ENCODE measurements around the gene DCLK1. TPM values are rescaled to one million over a fixed set of nuclear protein-coding genes. Genes with fewer than 3 reads are reported as not detected.
A peak's percentile ranks its signal among the peaks of the same experiment; 100 is the strongest.
"Not testable (repeated sequence)": the region's sequence is repeated elsewhere in the genome, so short reads cannot be mapped to it uniquely, and the experiment has no call there.

DCLK1 gene
- total RNA-seq, 4 donors from 2014 or later = 0.72 to 9.1 (median 4.9) TPM

- WGBS, 2 donors = 51 to 52% methylated on average over 2 of the region's 2 CpGs
- Histone ChIP-seq H3K4me3 (no peak overlapping the region), H3K27me3 (no peaks in the 10 kb centered on the region), H3K4me1 (no peaks in the 10 kb centered on the region), H3K9me3 (no peaks in the 10 kb centered on the region), H3K36me3 (no peaks in the 10 kb centered on the region), H3K27ac (no peak overlapping the region)
- TF ChIP-seq POLR2A (IDR thresholded peaks at IDR 0.05) = no peak
- no peak for TF ChIP-seq CTCF (IDR thresholded peaks at IDR 0.05)
- intact Hi-C loops (cut with DNase I) = no loop called here
- DNase-seq = no peak
Observed at GRCh38 chr13:36082396-36082795, 48.8 kb downstream of the DCLK1 start.

- no peak overlapping the region for H3K4me3 ChIP-seq
- intact Hi-C loops (cut with DNase I) = no loop called here
- no peaks in the 10 kb centered on the region for H3K4me1 ChIP-seq
- H3K9me3 ChIP-seq = no peaks in the 10 kb centered on the region
- H3K27me3 ChIP-seq = no peaks in the 10 kb centered on the region
- no peak overlapping the region for H3K27ac ChIP-seq
- DNase-seq = no peak
- TF ChIP-seq POLR2A (IDR thresholded peaks at IDR 0.05) = no peak
- no peak for TF ChIP-seq CTCF (IDR thresholded peaks at IDR 0.05)
- no peaks in the 10 kb centered on the region for H3K36me3 ChIP-seq
Observed at GRCh38 chr13:36076211-36076610, 55.0 kb downstream of the DCLK1 start.

GRCh38 chr13:36074659-36075058 lies 56.5 kb downstream of the DCLK1 start:
- intact Hi-C loops (cut with DNase I) = no loop called here
- Histone ChIP-seq H3K36me3 (no peaks in the 10 kb centered on the region), H3K4me3 (no peak overlapping the region), H3K27ac (no peak overlapping the region), H3K27me3 (no peaks in the 10 kb centered on the region), H3K9me3 (no peaks in the 10 kb centered on the region), H3K4me1 (no peaks in the 10 kb centered on the region)
- TF ChIP-seq POLR2A (IDR thresholded peaks at IDR 0.05) = no peak
- no peak for TF ChIP-seq CTCF (IDR thresholded peaks at IDR 0.05)
- DNase-seq = no peak
- 25 to 36% methylated on average over 3 of the region's 3 CpGs for WGBS, 2 donors

- no peaks in the 10 kb centered on the region for H3K36me3 ChIP-seq
- H3K9me3 ChIP-seq = no peaks in the 10 kb centered on the region
- DNase-seq = no peak
- no peak overlapping the region for H3K4me3 ChIP-seq
- no peak for TF ChIP-seq CTCF (IDR thresholded peaks at IDR 0.05)
- TF ChIP-seq POLR2A (IDR thresholded peaks at IDR 0.05) = no peak
- WGBS, 2 donors = 73% methylated on average over 4 of the region's 4 CpGs
- intact Hi-C loops (cut with DNase I) = no loop called here
- no peaks in the 10 kb centered on the region for H3K27me3 ChIP-seq
- H3K4me1 ChIP-seq = no peaks in the 10 kb centered on the region
- H3K27ac ChIP-seq = no peak overlapping the region
Observed at GRCh38 chr13:36072152-36072935, 58.8 kb downstream of the DCLK1 start.

GRCh38 chr13:36070504-36071192 lies 60.5 kb downstream of the DCLK1 start:
- H3K36me3 ChIP-seq; H3K4me3 ChIP-seq; H3K27me3 ChIP-seq; H3K9me3 ChIP-seq; DNase-seq; intact Hi-C loops (cut with DNase I); H3K4me1 ChIP-seq: not testable (repeated sequence)
- 71 to 74% methylated on average over 8 to 12 of the region's 12 CpGs for WGBS, 2 donors
- peak overlapping the region in 3 of 4 donors; percentile 48 to 70 (median 63) for H3K27ac ChIP-seq

All from esophagus squamous epithelium (tissue), 5 donors.